HG03469 (cell line): ENCODE data around the gene SLC7A5.
"Not testable (repeated sequence)": the region's sequence is repeated elsewhere in the genome, so short reads cannot be mapped to it uniquely, and the experiment has no call there.

Experiments
- ATAC-seq: cut with Tn5 transposase; IDR thresholded peaks from one replicate; pipeline ENCODE4 v1.9.1; 2021; ENCODE audit warnings: mild to moderate bottlenecking, moderate library complexity, moderate number of reproducible peaks; ENCODE audit not compliant: unreplicated experiment

SLC7A5 gene

GRCh38 chr16:87802670-87803069 lies 66.6 kb downstream of the SLC7A5 start:
- ATAC-seq, result no peak

DNA sequence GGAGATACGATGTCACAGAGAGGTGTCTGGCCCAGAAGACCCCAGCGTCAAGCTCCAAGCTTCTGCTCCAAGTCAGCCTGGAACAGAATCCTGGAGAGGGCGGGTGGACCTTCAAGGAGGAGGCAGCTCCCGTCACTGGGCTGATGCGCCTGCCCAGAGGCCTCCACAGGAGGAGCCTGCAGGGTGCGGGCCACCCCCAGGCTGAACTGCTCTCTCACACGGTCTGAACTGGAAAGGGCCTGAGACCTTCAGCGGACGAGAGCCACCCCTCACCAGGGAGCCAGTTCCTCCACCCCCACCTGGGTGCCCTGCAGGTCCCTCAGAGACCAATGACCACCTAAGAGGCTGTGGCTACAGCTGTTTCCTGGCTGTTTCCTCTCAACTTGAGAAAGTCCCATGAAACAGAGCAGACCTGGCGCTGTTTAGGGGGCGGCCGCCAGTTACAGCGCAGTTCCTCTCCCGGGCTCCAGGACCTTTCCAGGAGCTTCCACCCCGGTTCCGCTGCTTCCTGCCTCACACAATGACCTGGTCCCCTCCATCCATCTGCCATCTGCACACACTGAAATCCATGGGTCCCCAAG lies 67.5 kb downstream of the SLC7A5 start:
- ATAC-seq, result no peak

- no peak for ATAC-seq
Measured at GRCh38 chr16:87800497-87800896, 68.8 kb downstream of the SLC7A5 start.

DNA sequence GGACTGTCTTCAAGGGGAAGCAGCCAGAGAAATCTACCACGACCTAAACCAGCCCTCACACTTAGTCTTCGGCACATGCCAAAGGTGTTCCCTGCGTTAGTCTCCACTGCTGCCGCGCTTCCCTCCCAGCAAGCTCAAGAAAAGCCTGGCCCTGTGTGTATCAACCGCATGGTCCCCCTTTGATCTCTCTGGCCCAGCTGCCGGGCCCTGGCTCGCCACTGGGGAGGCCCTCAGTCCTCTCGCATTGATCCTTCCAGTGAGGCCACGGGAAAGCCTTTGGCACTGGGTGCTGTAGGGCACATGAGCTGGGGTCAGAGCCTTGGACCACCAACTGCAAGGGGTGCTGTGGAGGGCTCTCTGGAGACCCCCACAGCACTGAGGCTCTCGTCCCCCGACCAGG lies 74.0 kb downstream of the SLC7A5 start:
- ATAC-seq, result no peak

GRCh38 chr16:87794485-87795078 lies 74.7 kb downstream of the SLC7A5 start:
- no peak for ATAC-seq

GRCh38 chr16:87792205-87792565 lies 77.1 kb downstream of the SLC7A5 start:
- no peak for ATAC-seq

GRCh38 chr16:87791295-87792204 lies 77.8 kb downstream of the SLC7A5 start:
- no peak for ATAC-seq

DNA sequence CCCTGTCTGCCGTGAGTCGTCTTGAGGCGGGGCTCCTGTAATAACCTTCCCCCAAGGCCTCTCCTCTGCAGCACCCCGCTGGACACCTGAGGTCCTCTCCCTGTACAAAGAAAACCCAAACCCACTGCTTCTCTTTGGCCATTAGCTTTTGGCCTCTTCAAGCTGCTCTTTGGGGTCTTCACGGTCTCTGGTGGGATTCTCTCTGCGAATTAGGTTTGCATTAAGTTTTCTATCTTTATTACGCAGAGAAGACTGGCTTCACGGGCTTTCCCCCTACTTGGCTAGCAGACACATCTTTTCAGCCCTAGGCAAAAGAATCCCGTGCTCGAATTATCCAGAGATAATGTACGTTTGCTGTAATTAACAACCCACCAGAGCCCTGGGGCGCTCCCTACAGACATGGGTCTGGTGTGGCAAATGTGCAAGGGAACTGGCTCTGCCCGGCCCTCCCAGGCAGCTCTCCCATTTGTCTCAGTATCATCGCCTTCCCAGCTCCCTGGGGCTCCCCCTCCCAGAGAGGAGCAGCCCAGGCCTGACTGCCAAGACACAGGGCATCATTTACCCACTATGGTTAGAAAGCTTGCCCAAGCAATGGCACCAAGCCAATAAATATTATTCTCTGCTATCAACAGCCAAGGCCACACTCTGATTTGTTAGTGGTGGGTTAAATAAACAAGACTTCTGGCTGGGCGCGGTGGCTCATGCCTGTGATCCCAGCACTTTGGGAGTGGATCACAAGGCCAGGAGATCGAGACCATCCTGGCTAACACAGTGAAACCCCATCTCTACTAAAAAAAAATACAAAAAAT lies 78.8 kb downstream of the SLC7A5 start:
- ATAC-seq, result no peak

- no peak for ATAC-seq
Measured at GRCh38 chr16:87789437-87790291, 79.6 kb downstream of the SLC7A5 start.

DNA sequence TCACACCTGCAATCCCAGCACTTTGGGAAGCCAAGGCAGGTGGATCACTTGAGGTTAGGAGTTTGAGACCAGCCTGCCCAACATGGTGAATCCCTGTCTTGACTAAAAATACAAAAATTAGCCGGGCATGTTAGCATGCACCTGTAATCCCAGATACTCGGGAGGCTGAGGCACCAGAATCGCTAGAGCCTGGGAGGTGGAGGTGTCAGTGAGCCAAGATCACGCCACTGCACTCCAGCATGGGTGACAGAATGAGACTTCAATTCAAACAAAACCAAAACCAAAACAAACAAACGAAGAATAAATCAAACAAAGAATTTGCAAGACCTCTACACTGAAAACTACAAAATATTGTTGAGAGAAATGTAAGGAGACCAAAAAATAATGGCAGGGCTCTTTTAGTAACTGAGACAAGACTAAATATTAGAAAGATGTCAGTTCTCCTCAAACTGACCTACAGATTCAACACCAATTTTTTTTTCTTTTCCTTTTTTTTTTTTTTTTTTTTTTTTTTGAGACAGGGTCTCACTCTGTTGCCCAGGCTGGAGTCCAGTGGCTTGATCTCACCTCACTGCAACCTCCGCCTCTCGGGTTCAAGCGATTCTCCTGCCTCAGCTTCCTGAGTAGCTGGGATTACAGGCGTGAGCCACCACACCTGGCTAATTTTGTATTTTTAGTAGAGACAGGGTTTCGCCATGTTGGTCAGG lies 80.4 kb downstream of the SLC7A5 start:
- not testable (repeated sequence) for ATAC-seq

DNA sequence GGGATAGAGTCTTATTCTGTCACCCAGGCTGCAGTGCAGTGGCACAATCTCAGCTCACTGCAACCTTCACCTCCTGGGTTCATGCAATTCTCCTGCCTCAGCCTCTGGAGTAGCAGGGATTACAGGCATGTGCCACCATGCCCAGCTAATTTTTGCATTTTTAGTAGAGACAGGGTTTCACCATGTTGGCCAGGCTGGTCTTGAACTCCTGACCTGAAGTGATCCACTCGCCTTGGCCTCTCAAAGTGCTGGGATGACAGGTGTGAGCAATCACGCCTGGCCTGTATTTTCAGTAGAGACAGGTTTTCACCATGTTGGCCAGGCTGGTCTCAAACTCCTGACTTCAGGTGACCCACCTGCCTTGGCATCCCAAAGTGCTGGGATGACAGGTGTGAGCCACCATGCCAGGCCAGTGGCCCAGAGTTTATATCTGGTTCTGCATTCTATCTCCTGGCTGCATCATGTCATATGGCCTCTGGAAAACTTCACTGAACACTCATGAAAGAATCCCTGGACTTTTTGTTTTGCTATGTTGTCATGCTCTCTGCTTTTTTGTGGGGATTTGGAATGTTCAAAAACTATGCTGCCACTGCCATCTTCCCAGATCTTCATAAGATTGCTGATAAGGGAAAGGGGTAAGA lies 81.7 kb downstream of the SLC7A5 start:
- ATAC-seq, result not testable (repeated sequence)

DNA sequence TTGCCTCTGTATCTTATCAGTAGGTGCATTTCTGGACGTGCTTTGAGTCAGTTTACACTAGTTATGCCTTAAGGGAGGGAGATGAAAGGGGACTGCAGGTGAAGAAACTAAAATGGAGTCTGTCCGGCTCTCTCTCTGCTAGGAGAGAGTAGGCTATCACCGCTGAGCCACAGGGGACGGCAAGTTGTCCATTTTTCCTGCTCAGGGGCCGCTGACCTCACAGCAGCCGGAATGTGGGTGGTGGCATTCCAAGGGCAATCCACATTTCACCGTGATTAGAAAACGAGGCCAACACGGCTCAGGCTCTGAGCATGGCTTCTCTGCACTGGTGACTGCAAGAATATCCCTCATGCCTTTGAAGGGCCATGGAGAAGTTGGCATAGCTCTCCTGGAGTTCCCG lies 84.5 kb downstream of the SLC7A5 start:
- no peak for ATAC-seq

GRCh38 chr16:87782033-87782432 lies 87.3 kb downstream of the SLC7A5 start:
- ATAC-seq, result no peak

DNA sequence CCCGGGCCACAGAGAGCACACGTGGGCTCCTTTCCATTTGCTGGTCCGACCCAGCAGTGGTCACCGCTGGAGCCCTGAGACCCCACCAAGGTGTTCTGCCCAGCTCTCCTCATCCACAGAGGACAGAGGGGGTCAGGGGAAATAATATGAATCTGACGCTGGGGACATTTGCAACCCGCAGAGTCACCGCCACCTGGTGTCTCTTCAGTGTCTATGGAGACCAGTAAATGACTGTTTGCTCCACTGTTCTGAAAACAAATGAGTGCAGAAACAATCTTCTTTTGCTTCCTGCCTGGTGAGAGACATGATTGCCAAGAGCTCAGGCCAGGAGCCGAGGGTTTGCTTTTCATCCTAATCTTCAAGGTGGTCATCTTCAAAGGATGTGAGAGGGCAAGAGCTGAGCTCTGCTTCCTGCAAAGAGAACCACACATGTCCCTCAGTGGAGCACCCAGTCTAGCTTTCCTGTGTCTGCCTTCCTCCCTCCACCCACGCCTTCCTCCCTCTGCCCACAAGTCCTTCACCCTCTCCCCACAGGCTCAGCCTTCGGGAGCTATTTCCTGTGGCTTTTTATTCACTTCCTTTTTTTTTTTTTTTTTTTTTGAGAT lies 88.8 kb downstream of the SLC7A5 start:
- ATAC-seq, result no peak
